HFFc6 (cell line): ENCODE measurements around the gene GALNT17. TPM values are rescaled to one million over a fixed set of nuclear protein-coding genes. Genes with fewer than 3 reads are reported as not detected.

Experiments used
- DNase-seq: peaks from one replicate; pipeline ENCODE4 v3.0.0-alpha.2; 2018
- H3K27ac Mint-ChIP-seq: 2 replicates; pipeline ENCODE4 v1.8.0; 2020; ENCODE audit warnings: mild to moderate bottlenecking, mixed read lengths
- H3K27me3 Mint-ChIP-seq: 2 replicates; pipeline ENCODE4 v1.8.0; 2021; ENCODE audit warnings: mild to moderate bottlenecking, moderate library complexity, mixed read lengths; ENCODE audit not compliant: insufficient read depth
- H3K36me3 Mint-ChIP-seq: 2 replicates; pipeline ENCODE4 v1.8.0; 2021; ENCODE audit warnings: low read depth, mixed read lengths
- H3K4me1 Mint-ChIP-seq: 2 replicates; pipeline ENCODE4 v1.8.0; 2020; ENCODE audit warnings: low read depth, mixed read lengths
- H3K4me3 Mint-ChIP-seq: 2 replicates; pipeline ENCODE4 v1.8.0; 2020; ENCODE audit warnings: mild to moderate bottlenecking, moderate library complexity, mixed read lengths
- H3K9me3 Mint-ChIP-seq: 2 replicates; pipeline ENCODE4 v1.8.0; 2020; ENCODE audit warnings: mild to moderate bottlenecking, mixed read lengths
- CTCF ChIP-seq: fragments of 200-600 bp; sonication (generic); IDR thresholded peaks from 2 replicates; pipeline ENCODE4 v1.5.0; 2021; ENCODE audit warnings: antibody characterized with exemption, mild to moderate bottlenecking
- total RNA-seq, 6 experiments: library from RNA; stranded (reverse); fragmentation: NEBNext Ultra II Directional; extraction: Animal tissue kit (Norgen Biotek cat#: 25700); gene quantifications; 2 replicates in 1 of 6; 3 replicates in 5 of 6; pipeline ENCODE4 v1.2.3, GENCODE V29; 2021

The GALNT17 gene
- total RNA-seq, 6 experiments from 2014 or later, result not detected

GRCh38 chr7:71604818-71605414, 473.0 kb downstream of the GALNT17 start:
- Mint-ChIP-seq H3K4me1 (no peaks in the 10 kb centered on the region), H3K4me3 (no peak overlapping the region), H3K36me3 (no peaks in the 10 kb centered on the region), H3K27ac (no peak overlapping the region), H3K9me3 (peaks cover 25% of the 10 kb centered on the region), H3K27me3 (no peaks in the 10 kb centered on the region; the same call in 1 of the 2 replicates)
- TF ChIP-seq CTCF, result no peak
- DNase-seq, result no peak

DNA sequence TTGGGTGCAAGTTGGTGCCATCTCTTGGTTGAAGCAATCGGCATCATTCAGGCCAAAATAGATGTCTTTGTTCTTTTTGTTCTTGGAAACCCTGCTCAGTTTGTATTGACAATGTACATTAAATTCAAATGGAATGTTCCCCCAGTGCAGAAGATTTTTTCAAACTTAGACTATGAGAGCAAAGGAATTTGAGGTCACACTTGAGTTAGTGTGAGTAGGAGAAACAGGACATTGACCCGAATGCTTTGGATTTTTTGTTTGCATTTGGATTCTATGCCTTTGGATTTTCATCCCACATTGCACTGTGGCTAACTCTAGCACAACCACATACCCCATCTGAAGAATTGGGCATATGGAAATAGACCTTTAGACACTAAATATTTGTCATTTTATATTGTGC, 480.0 kb downstream of the GALNT17 start:
- H3K27ac Mint-ChIP-seq, result no peak overlapping the region
- H3K9me3 Mint-ChIP-seq, result peaks cover 21% of the 10 kb centered on the region
- DNase-seq, result no peak
- H3K27me3 Mint-ChIP-seq, result no peaks in the 10 kb centered on the region
- no peak overlapping the region for H3K4me3 Mint-ChIP-seq
- no peak for TF ChIP-seq CTCF
- H3K36me3 Mint-ChIP-seq, result no peaks in the 10 kb centered on the region
- no peaks in the 10 kb centered on the region for H3K4me1 Mint-ChIP-seq

- no peak overlapping the region for H3K27ac Mint-ChIP-seq
Observed at GRCh38 chr7:71612911-71613310, 481.0 kb downstream of the GALNT17 start.

GRCh38 chr7:71613313-71613712, 481.4 kb downstream of the GALNT17 start:
- Mint-ChIP-seq H3K27ac (no peak overlapping the region), H3K27me3 (no peaks in the 10 kb centered on the region), H3K36me3 (no peaks in the 10 kb centered on the region), H3K9me3 (peaks cover 29% of the 10 kb centered on the region), H3K4me1 (no peaks in the 10 kb centered on the region), H3K4me3 (no peak overlapping the region)
- no peak for DNase-seq
- TF ChIP-seq CTCF, result no peak

More at GRCh38 chr7:71612911-71613310, 481.0 kb downstream of the GALNT17 start:
- no peaks in the 10 kb centered on the region for H3K4me1 Mint-ChIP-seq
- H3K4me3 Mint-ChIP-seq, result no peak overlapping the region
- peaks cover 25% of the 10 kb centered on the region for H3K9me3 Mint-ChIP-seq
- DNase-seq, result no peak
- TF ChIP-seq CTCF, result no peak
- H3K36me3 Mint-ChIP-seq, result no peaks in the 10 kb centered on the region
- no peaks in the 10 kb centered on the region for H3K27me3 Mint-ChIP-seq

- no peaks in the 10 kb centered on the region for H3K27me3 Mint-ChIP-seq
- H3K36me3 Mint-ChIP-seq, result no peaks in the 10 kb centered on the region
- no peak for TF ChIP-seq CTCF
- no peaks in the 10 kb centered on the region for H3K4me1 Mint-ChIP-seq
- no peak overlapping the region for H3K27ac Mint-ChIP-seq
- no peak for DNase-seq
- H3K9me3 Mint-ChIP-seq, result peaks cover 39% of the 10 kb centered on the region
- no peak overlapping the region for H3K4me3 Mint-ChIP-seq
Observed at GRCh38 chr7:71615017-71615416, 483.1 kb downstream of the GALNT17 start.
